ENCODE data around the gene TIMM10. TPM values are rescaled to one million over a fixed set of nuclear protein-coding genes. Genes with fewer than 3 reads are reported as not detected.

Gene TIMM10
- total and polyA plus RNA-seq, 8 donors: 21.7 to 41.0 (median 33.6) TPM

GRCh38 chr11:57491371-57492061, 39.0 kb downstream of the TIMM10 start:
- H3K36me3 ChIP-seq: peaks cover 0 to 58% of the 10 kb centered on the region in 2 donors
- TF ChIP-seq, protein P1, sequence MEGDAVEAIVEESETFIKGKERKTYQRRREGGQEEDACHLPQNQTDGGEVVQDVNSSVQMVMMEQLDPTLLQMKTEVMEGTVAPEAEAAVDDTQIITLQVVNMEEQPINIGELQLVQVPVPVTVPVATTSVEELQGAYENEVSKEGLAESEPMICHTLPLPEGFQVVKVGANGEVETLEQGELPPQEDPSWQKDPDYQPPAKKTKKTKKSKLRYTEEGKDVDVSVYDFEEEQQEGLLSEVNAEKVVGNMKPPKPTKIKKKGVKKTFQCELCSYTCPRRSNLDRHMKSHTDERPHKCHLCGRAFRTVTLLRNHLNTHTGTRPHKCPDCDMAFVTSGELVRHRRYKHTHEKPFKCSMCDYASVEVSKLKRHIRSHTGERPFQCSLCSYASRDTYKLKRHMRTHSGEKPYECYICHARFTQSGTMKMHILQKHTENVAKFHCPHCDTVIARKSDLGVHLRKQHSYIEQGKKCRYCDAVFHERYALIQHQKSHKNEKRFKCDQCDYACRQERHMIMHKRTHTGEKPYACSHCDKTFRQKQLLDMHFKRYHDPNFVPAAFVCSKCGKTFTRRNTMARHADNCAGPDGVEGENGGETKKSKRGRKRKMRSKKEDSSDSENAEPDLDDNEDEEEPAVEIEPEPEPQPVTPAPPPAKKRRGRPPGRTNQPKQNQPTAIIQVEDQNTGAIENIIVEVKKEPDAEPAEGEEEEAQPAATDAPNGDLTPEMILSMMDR (IDR thresholded peaks at IDR 0.05): peak in 1 of 2 donors; percentile 66
- peak; percentile 62 for ATAC-seq

DNA sequence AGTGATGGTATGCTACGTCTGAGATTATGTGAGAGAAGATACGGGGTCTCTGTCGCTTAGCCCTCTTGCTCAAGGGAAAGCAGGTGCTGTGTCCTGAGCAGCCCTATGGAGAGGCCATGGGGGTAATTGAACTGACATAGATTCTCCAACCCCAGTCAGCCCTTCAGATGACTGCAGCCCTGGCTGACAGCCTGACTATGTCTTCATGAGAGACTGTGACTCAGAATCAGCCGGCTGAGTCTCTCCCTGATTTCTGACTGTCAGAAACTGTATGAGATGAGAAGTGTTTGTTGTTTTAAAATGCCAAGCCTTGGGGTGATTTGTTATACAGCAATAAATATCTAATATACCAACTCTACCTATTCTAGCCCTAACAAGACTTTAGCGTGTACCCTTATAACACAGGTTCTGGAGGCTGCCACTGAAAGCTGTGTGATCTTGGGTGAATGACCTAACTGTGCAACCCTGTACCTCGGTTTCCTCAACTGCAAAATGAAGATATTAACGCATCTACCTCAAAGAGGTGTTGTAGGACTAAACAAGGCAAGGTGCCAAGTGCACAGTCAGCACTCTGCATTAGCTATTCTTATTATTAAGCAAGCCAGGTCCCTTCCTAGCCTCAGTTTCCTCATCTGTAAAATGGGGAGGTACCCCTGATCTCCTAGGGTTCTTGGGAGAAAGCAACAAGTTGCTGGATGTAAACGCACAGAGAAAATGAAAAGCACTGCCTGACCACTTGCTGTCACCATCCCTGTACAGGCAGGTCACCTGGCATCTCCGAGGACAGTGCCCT, 39.9 kb downstream of the TIMM10 start:
- Histone ChIP-seq H3K4me1 (peaks cover 0 to 16% of the 10 kb centered on the region in 2 donors), H3K4me3 (no peak overlapping the region), H3K27me3 (no peaks in the 10 kb centered on the region), H3K27ac (no peak overlapping the region), H3K36me3 (peaks cover 0 to 63% of the 10 kb centered on the region in 2 donors), H3K9me3 (no peaks in the 10 kb centered on the region)
- TF ChIP-seq, protein P1 (IDR thresholded peaks at IDR 0.05): no peak
- DNase-seq: no peak
- no peak for ATAC-seq
- intact Hi-C loops (cut with DNase I): loop anchor here in 1 of 2 donors (5.0 kb wide), 1 partner anchor 37 kb away; no protein-coding TSS in a partner anchor

More at GRCh38 chr11:57491371-57492061, 39.0 kb downstream of the TIMM10 start:
- no peaks in the 10 kb centered on the region for H3K9me3 ChIP-seq
- DNase-seq: no peak
- no peaks in the 10 kb centered on the region for H3K27me3 ChIP-seq
- peaks cover 0 to 10% of the 10 kb centered on the region in 2 donors for H3K4me1 ChIP-seq
- no peak overlapping the region for H3K4me3 ChIP-seq
- H3K27ac ChIP-seq: no peak overlapping the region
- intact Hi-C loops (cut with DNase I): loop anchor here in 1 of 2 donors (5.0 kb wide), 1 partner anchor 36 kb away; no protein-coding TSS in a partner anchor

- no peak overlapping the region for H3K27ac ChIP-seq
- intact Hi-C loops (cut with DNase I): no loop called here
- TF ChIP-seq, protein P1 (IDR thresholded peaks at IDR 0.05): no peak
These were observed 42.5 kb downstream of the TIMM10 start for GRCh38 chr11:57487920-57488659.

GRCh38 chr11:57487021-57487778, 43.4 kb downstream of the TIMM10 start:
- DNase-seq (no peak), ATAC-seq (no peak)
- Histone ChIP-seq H3K4me3 (no peak overlapping the region), H3K27ac (no peak overlapping the region), H3K36me3 (peaks cover 0 to 73% of the 10 kb centered on the region in 2 donors), H3K9me3 (no peaks in the 10 kb centered on the region), H3K4me1 (peaks cover 12 to 40% of the 10 kb centered on the region in 2 donors), H3K27me3 (peaks cover 4 to 29% of the 10 kb centered on the region in 2 donors)
- intact Hi-C loops (cut with DNase I): no loop called here
- TF ChIP-seq, protein P1 (IDR thresholded peaks at IDR 0.05): no peak

More at GRCh38 chr11:57487920-57488659, 42.5 kb downstream of the TIMM10 start:
- no peak for ATAC-seq
- DNase-seq: no peak
- H3K4me3 ChIP-seq: no peak overlapping the region
- H3K9me3 ChIP-seq: no peaks in the 10 kb centered on the region
- peaks cover 0 to 20% of the 10 kb centered on the region in 2 donors for H3K27me3 ChIP-seq
- peaks cover 4 to 34% of the 10 kb centered on the region in 2 donors for H3K4me1 ChIP-seq
- peaks cover 0 to 73% of the 10 kb centered on the region in 2 donors for H3K36me3 ChIP-seq
